AG20443 (cell line): ENCODE data around the gene MCM3.

Experiments used
- DNase-seq: peaks from one replicate; pipeline ENCODE4 v3.0.0; 2012; ENCODE audit warnings: low spot score, mixed read lengths

The MCM3 gene

DNA sequence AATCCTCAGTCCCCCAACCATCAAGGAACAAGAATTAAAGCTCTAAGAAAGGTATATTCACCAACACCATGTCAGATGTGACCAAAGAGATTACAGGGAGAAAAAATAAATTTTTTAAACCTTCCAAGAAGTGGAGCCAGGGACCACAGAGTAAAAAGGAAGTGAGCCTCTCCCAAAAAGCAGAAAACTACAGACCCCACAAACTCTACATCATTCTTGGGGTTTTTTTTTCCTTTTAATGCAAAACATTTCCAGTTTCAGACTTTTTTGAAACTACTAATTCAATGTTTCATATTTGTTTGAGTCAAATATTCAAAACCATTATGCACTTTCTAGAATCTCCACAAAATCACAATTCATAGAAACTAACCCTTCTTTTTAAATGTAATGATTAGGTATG is 33.4 kb downstream of the MCM3 start:
- DNase-seq, result no peak

DNA sequence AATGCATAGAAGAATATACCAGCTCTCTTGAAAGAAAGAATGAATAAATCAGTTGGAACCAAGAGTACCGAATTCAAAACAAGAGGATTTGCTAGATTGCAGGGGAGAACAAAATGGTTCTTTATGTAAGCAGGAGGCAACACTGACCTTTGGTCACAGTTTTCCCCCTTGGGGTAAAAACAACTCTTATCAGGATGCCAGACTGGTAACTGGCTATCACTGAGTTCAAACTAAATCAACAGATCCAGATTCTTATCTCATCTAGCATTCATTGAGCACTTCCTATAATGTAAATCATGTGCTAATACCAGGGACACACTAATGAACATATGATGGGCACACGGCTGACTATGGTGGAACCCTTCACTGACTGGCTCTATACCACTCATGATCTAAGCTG is 35.5 kb downstream of the MCM3 start:
- no peak for DNase-seq

DNA sequence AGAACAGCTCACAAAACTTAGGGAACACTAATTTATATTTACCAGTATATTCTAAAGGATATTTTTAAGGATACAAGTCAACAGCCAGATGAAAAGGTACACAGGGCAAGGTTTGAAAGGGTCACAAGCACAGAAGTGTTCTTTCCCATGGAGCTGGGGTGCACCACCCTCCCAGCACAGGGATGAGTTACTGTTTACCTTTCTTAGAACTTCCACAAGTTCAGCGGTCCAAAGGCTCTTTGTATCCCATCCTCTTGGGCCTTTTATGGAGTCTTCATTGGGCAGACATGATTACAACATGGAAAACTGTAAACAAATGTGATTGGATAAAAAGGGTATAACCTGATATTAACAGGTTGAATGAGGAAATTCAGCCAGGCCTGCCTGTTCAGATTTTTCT is 39.1 kb downstream of the MCM3 start:
- no peak for DNase-seq

DNA sequence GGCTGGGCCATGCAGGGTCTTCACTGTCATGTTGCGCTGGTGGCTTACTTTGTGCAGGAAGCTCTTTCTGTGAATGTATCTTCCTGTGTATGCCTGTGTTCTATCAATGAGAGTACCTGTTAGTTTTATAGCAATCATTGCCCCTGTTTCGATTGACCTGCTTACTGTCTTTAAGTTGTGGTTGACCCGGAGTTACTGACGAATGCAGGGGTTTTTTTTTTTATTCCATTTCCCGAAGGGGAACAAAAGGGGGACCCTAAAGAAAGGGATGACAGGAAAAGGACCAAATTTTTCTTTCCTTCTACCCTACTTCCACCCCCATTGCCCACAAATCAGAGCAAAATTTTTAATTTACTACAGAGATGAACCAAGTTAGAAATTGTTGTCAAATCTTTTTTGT is 40.1 kb downstream of the MCM3 start, which contains the start of gene IL17F:
TSS of gene IL17F (minus strand) at position 101 of the 400 bp plus-strand sequence. CDS start at position 30, 71 bp downstream.
- DNase-seq, result no peak

DNA sequence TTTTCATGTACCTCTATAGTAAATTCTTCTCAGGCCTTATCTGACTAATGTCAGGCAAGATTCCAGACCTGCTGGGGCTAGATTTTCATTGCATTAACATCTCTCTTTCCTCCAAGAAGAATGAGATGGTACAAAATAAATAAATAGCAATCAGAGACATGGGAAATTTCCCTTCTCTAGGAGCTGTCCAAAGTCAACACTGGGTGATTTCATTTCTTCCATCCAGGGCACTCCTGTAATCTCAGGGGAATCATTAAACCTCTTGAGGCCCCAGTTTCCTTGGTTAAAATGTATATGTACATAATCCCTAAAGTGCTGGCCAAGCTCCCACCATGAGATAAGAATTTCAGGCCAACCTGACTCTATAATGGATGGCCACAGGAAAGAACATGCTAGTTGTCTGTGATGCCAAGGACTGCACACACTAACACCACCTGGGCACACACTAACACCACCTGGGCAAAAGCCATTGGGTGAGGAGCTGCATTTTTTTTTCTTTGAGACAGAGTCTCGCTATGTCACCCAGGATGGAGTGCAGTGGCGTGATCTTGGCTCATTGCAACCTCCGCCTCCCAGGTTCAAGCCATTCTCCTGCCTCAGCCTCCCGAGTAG is 41.2 kb downstream of the MCM3 start:
- DNase-seq, result no peak

DNA sequence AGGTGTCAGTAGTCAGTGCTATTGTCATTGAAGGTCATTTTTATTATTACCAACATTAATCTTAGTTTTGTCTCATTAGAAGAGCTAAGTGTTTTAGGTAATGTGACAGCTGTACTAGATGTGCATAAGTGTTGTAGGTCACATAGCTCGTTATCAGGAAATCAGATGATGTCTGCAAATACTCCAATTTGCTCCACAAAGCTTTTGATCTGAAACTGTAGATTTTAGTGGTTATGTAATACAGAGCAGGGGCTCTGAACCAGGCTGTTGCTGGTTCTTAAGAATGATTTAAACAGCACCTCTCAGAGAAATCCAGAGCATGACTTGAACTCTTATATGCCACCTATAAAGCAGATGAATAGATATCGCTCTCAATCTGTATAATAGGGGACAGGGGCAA is 42.7 kb downstream of the MCM3 start:
- no peak for DNase-seq

DNA sequence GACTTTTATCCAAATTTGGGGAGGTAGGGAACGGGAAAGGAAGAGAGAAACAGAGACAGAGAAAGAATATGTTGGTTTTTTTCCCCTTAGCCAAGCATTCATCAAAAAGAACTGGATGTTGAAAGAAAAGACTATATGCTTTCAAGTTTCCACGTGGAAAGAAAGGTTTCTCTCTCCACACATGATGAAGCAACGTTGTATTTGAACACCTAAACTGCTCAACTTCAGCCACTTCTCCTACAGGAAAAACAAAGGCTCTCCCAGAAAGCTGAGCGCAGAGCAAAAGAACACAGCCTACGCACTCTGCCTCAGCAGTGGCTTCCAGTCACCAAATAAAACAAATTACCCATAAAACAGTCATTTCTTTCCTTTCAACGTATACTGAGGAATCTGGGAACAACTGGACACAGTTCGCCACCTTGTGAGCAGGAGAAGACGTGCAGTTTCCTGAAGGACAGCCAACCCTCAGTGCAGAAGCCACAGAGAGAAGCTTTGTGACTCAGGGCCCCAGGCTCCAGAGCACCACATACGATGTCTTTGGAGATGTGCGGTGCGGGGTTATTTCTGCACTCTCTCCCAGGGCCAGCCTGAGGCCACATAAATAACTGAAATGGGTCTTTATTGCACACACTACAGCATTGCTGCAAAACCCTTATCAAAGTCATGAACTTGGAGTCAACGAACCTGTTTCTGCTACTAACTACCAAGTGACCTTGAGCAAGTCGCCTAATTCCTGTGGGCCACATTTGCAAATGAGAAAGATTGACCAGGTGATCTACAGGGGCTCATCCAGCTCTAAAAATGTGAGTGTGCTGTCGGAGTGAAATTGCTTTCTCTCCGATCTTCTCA is 50.3 kb downstream of the MCM3 start:
- DNase-seq, result peak; percentile 81

DNA sequence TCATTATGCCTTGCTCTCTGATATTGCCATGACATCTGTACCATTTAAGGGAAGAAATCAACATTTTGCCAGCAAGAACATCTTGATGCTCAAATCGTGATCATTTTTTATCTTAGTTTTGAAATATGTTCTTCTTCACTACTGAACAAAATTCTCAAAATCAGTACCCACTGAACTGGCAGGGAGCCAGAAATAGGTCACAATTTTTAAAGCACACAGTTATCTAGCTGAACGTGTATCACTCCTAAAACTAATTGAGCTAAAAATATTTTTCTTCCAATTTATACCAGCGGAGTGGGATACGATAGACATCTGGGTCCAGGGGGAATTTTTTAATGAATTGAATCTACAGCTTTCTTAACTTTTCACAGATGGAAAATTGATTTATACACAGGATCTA is 51.5 kb downstream of the MCM3 start:
- no peak for DNase-seq

DNA sequence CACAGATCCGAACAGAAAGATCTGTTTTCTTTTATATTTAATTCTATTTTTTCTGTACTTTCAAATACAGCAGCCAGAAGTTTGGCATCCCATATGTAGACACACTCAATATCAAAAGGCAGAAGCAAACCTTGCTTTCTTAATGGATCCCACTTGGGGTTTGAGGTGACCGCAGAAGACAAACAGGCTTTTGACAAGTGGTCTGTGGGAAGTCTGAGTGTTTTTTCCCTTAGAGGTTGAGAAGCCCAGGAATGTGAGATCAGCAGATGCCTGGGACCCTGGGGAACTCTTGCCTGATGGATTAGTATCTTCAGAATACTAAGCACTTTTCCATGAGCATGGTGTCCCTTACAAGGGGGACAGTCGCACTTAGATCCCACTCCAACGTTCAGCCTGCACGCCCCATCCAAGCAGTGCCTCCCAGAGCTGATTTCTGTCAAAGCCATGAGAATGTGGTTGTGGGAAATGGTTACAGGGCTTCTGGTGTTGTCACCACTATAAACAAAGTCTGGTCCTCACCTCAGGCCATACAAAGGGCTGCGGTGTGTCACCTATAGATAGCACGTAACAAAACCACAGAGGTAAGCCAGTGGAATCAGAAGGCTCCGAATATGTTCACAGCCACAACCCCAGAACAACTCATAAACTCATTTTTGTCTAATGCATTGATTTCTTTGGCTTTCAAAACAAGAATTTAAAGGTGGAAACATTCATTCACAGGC is 53.0 kb downstream of the MCM3 start:
- DNase-seq, result no peak

DNA sequence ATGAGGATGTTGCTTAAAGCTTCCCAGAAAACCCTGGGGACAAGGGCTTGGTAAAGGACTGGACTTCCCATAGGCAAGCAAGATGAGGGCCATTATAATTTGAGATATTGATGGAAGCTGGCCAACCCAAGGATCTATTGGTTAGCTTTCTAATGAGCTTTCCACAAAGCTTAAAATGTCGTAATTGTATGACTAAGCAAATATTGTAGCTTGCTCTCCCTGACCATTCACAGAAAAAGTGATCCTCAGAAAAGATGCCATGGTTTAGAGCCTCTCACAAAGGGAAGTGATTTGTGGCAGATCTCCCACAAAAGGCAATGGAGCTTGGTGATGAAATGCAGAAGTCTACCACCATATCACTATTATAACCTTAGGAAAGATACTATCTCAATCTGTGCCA is 53.9 kb downstream of the MCM3 start:
- no peak for DNase-seq

DNA sequence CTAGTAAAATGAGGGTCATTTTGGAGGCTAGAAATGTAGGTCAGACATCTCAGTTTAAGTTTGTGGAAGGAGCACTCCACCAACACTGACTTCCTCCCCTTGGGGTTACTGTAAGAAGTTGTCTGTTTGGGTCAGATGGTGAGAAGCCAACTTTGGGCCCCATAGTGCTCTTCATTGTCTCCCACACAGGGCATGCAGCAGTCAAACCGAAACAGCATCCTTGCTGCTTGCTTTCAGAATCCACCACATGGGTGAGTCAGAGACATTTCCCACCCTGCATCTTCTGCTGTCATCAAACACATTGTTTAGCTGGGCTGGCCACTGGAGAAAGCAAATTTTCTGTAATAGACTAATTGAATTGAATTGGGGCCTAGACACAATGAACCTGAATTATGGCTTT is 57.0 kb downstream of the MCM3 start:
- DNase-seq, result no peak

DNA sequence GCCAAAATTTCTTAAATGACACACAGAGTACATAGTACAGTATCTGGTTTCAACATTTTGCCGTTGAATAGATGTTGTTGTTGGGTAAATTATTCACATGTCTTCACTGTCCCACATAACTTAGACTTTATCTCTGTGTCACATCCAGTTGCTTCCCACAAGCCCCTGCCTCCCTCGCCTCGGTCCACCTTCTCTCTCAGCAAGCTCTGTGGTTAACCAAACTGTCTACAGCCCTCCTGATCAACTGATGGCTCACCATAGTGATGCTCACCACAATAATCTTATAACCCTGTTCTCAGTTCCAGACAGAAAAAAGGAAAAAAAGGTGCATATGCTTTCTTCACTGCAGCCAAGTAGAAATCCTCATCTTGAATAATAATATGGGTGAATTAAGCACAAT is 63.2 kb downstream of the MCM3 start:
- no peak for DNase-seq

DNA sequence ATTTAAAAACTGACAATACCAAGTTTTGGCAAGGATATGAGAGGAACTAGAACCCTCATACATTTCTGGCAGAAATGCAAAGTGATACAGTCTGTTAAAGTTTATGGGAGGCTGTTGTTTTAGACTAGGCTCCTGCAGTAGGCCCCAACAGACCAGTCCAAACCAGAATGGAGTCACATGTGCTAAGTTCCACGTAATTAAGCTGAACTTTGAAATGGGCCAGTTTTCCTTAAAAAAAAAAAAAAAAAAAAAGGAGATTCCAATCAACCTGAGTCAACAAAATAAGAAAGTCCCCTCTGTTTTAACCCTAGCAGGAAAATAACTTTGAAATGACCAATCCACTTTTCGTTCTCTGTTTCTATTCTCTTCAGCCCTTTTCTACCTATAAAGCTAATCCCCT is 66.8 kb downstream of the MCM3 start:
- DNase-seq, result no peak

DNA sequence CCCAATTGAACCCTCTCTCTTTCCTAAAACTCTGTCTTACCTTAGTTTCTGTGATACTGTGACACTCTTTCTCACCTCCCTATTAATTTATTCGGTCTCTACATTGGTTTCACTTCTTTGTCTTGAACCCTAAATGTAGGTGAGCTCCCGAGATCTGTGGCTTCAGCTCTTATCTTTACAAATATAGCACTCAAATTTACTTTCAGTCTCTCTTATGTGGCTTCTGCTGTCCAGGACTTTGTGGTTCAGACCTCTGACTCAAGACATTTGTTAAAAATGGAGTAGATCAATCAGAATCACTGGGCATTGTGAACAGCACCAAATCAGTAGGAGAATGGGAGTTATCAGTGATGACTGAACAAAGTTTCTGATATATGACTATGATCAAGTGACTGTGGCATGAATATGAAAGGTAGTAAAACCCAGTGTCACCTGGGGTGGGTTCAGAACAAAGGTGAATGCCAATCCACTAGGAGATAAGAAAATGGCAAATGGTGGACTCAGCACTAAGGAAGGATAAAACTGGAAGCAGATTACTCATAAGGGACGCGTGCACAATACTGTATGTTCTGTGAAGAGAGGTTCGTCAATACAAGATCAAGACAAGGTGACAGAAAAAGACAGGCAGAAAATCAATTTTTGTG is 67.5 kb downstream of the MCM3 start:
- DNase-seq, result no peak

DNA sequence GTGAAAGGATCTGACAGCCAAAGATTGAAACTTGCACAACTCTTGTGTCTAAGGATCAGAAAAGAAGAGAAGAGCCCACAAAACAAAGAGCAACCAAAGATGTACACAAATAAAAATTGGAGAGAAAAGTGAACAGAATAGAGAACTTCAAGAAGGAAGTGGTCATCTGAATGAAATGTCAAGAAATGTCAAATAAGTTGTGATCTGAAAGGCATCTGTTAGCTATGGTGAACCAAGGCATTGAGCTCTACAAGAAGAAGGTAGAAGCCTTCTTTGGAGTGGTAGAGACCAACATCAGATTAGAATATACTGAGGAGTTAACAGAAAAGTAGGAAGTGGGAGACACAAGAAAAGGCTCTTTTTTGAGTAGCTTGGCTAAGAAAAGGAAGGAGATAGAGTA is 68.8 kb downstream of the MCM3 start:
- DNase-seq, result no peak
